ENCODE data around the gene CNR1. TPM values are rescaled to one million over a fixed set of nuclear protein-coding genes. Genes with fewer than 3 reads are reported as not detected.

Gene CNR1
- total RNA-seq, 4 donors from 2014 or later: 6.4 to 16.1 (median 9.5) TPM

DNA sequence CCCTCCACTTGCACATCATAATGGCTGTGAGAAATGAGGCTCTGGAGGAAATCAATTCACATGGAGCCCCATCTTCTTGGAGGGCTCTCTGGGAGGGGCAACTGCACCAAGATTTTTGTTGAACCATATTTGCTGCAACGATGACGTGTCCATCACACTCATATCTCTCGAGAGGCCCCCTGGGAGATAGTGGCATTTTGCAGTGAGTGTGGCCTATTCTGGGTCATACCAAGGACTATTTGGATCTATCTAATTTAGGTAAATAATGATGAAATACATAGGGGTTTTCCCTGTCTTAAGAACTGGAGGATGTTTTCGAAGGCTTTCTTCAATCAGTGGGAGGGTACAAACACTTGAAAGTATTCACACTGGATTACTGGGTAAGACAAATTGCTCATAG is 31.6 kb downstream of the CNR1 start:
- no peak for DNase-seq
- Histone ChIP-seq H3K27me3 (no peaks in the 10 kb centered on the region), H3K4me3 (no peak overlapping the region), H3K36me3 (no peaks in the 10 kb centered on the region), H3K4me1 (peaks cover 0 to 4% (median 0%) of the 10 kb centered on the region in 4 donors), H3K9me3 (no peaks in the 10 kb centered on the region), H3K27ac (peak overlapping the region in 2 of 4 donors; percentile 1 to 6)
- intact Hi-C loops (cut with DNase I; ENCODE audit: low total_unique reads) (no loop called here), in situ Hi-C loops (cut with MboI; ENCODE audit: low pct_ligation_motif_present in 1 of 4, low pct_unique_long_range_greater_than_20kb in 1 of 4, low sequenced_read_pairs in 3 of 4) (no loop called here)
- TF ChIP-seq POLR2AphosphoS5 (IDR thresholded peaks at IDR 0.05) (no peak), EP300 (IDR thresholded peaks at IDR 0.05; ENCODE audit: low read depth) (no peak), POLR2A (IDR thresholded peaks at IDR 0.05) (no peak)
- TF ChIP-seq, protein P1, sequence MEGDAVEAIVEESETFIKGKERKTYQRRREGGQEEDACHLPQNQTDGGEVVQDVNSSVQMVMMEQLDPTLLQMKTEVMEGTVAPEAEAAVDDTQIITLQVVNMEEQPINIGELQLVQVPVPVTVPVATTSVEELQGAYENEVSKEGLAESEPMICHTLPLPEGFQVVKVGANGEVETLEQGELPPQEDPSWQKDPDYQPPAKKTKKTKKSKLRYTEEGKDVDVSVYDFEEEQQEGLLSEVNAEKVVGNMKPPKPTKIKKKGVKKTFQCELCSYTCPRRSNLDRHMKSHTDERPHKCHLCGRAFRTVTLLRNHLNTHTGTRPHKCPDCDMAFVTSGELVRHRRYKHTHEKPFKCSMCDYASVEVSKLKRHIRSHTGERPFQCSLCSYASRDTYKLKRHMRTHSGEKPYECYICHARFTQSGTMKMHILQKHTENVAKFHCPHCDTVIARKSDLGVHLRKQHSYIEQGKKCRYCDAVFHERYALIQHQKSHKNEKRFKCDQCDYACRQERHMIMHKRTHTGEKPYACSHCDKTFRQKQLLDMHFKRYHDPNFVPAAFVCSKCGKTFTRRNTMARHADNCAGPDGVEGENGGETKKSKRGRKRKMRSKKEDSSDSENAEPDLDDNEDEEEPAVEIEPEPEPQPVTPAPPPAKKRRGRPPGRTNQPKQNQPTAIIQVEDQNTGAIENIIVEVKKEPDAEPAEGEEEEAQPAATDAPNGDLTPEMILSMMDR (IDR thresholded peaks at IDR 0.05): no peak
- 40 to 87% methylated on average over 1 to 4 of the region's 4 CpGs for WGBS, 2 donors (ENCODE audit: low coverage in 1 of 2)

GRCh38 chr6:88133718-88134117 is 32.4 kb downstream of the CNR1 start:
- peaks cover 0 to 4% (median 0%) of the 10 kb centered on the region in 4 donors for H3K4me1 ChIP-seq
- H3K27me3 ChIP-seq: no peaks in the 10 kb centered on the region
- intact Hi-C loops (cut with DNase I; ENCODE audit: low total_unique reads) (no loop called here), in situ Hi-C loops (cut with MboI; ENCODE audit: low pct_ligation_motif_present in 1 of 4, low pct_unique_long_range_greater_than_20kb in 1 of 4, low sequenced_read_pairs in 3 of 4) (no loop called here)
- no peak for DNase-seq
- no peaks in the 10 kb centered on the region for H3K9me3 ChIP-seq
- H3K36me3 ChIP-seq: no peaks in the 10 kb centered on the region
- H3K27ac ChIP-seq: no peak overlapping the region
- WGBS, 2 donors (ENCODE audit: low coverage in 1 of 2): 14 to 36% methylated on average over 1 of the region's 1 CpG
- H3K4me3 ChIP-seq: no peak overlapping the region
- TF ChIP-seq POLR2AphosphoS5 (IDR thresholded peaks at IDR 0.05) (peak in 2 of 3 donors; percentile 38 to 63), EP300 (IDR thresholded peaks at IDR 0.05; ENCODE audit: low read depth) (no peak)

DNA sequence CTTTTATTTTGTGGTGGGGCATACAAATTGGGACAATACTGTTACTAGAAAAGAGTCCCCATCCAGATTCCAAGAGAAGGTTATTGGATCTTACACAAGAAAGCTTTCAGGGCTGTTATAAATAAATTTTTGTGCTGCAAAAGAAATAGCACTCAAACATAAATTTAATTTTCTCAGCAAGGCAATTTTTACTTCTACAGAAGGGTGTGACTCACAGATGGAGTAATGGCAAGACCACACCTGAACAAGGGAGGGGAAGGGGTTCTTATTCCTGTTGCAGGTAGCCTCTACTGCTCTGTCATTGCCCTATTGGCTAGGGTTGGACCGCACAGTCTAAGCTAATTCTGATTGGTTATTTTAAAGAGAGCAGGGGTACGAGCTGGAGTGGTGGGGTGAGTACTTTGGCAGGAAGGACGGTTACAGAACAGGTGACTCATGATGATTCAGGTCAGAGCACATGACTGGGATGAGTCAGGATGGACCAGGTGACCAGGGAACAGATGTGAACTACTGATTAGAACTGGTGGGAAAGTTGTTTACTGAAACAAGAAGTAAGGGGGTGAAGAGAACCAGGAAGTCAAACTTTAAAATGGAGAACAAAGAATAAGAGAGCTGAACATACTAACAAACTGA is 41.1 kb downstream of the CNR1 start:
- Histone ChIP-seq H3K4me1 (no peaks in the 10 kb centered on the region), H3K9me3 (peaks cover 0 to 10% of the 10 kb centered on the region in 2 donors), H3K36me3 (no peaks in the 10 kb centered on the region), H3K27ac (no peak overlapping the region), H3K4me3 (no peak overlapping the region), H3K27me3 (no peaks in the 10 kb centered on the region)
- 78% methylated on average over 3 of the region's 3 CpGs; no CpG with 5 or more reads in 1 of the 2 donors for WGBS, 2 donors (ENCODE audit: low coverage in 1 of 2)
- no peak for DNase-seq
- intact Hi-C loops (cut with DNase I; ENCODE audit: low total_unique reads): no loop called here
- TF ChIP-seq POLR2AphosphoS5 (IDR thresholded peaks at IDR 0.05) (no peak), POLR2A (IDR thresholded peaks at IDR 0.05) (no peak), EP300 (IDR thresholded peaks at IDR 0.05; ENCODE audit: low read depth) (no peak)
- TF ChIP-seq, protein P1 (IDR thresholded peaks at IDR 0.05): no peak
- in situ Hi-C loops (cut with MboI; ENCODE audit: low pct_ligation_motif_present in 1 of 4, low pct_unique_long_range_greater_than_20kb in 1 of 4, low sequenced_read_pairs in 3 of 4): no loop called here

GRCh38 chr6:88120635-88121034 is 45.5 kb downstream of the CNR1 start:
- no peak overlapping the region for H3K4me3 ChIP-seq
- in situ Hi-C loops (cut with MboI; ENCODE audit: low pct_ligation_motif_present in 1 of 4, low pct_unique_long_range_greater_than_20kb in 1 of 4, low sequenced_read_pairs in 3 of 4): no loop called here
- H3K4me1 ChIP-seq: no peaks in the 10 kb centered on the region
- no peak overlapping the region for H3K27ac ChIP-seq
- 74 to 87% methylated on average over 1 of the region's 1 CpG for WGBS, 2 donors (ENCODE audit: low coverage in 1 of 2)
- H3K9me3 ChIP-seq: peaks cover 0 to 10% of the 10 kb centered on the region in 2 donors
- intact Hi-C loops (cut with DNase I; ENCODE audit: low total_unique reads): no loop called here
- TF ChIP-seq POLR2AphosphoS5 (IDR thresholded peaks at IDR 0.05) (no peak), POLR2A (IDR thresholded peaks at IDR 0.05) (no peak), EP300 (IDR thresholded peaks at IDR 0.05; ENCODE audit: low read depth) (no peak)
- TF ChIP-seq, protein P1 (IDR thresholded peaks at IDR 0.05): no peak
- no peaks in the 10 kb centered on the region for H3K27me3 ChIP-seq
- no peak for DNase-seq
- H3K36me3 ChIP-seq: no peaks in the 10 kb centered on the region

All from transverse colon (tissue), 4 donors.